ENCODE data around the gene ROR2. TPM values are rescaled to one million over a fixed set of nuclear protein-coding genes. Genes with fewer than 3 reads are reported as not detected.

The ROR2 gene
- polyA plus RNA-seq, 4 donors, result 15.6 to 24.9 (median 18.9) TPM

DNA sequence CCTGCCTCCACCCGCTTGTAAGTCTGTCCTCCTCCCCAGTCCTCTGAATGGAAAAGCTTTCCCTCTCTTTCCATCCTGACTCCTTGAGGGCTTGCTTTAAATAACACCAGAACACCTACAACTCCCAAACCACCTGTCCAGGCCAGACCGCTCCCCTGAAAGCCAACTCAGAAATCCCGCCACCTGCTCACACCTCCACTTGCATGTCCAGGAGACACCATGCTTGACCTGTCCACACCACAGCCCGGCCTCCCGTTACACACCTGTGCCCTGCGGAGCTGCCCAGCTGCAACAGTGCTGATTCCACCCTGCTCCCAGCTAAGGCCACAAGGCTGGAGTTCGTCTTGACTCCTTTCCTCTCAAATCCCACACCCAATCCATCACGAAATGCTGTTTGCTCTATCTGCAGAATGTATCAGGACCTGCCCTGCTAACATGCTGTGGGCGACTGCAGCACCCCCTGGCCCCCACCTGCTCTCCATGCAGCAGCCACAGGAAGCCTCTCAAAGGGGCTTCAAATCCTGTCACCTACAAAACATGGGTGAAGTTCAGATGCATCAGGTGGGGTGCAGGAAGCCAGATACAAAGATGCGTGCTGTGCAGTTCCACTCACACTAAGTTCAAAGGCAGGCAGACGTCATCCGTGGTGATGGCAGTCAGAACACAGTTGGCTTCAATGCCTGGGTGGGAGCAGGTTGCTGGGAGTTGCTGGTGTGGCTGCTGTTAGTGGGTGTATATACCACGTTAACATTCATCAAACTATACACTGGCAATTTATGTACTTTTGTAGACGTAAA lies 166.0 kb downstream of the ROR2 start:
- no peak for DNase-seq (ENCODE audit: low read depth in 4 of 4, low spot score in 2 of 4)

DNA sequence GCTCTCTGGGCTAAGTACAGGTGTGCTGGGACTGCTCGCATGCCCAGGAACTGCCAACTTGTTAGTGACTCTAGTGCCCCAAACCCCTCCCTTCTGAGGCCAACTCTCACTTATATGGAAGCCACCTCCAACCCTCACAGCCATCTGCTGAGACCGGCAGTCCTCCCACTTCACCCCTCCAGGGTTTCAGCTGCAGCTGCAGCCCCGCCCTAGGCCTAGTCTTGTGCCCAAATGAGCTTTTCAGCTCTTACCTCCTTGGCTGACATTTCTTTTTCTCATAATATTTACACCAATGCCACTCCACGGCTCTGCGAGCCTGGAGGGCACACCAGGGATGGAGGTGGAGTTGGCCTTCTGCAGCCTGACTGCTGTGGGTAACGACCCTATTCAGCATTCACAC lies 166.6 kb downstream of the ROR2 start:
- no peak for DNase-seq (ENCODE audit: low read depth in 4 of 4, low spot score in 2 of 4)

DNA sequence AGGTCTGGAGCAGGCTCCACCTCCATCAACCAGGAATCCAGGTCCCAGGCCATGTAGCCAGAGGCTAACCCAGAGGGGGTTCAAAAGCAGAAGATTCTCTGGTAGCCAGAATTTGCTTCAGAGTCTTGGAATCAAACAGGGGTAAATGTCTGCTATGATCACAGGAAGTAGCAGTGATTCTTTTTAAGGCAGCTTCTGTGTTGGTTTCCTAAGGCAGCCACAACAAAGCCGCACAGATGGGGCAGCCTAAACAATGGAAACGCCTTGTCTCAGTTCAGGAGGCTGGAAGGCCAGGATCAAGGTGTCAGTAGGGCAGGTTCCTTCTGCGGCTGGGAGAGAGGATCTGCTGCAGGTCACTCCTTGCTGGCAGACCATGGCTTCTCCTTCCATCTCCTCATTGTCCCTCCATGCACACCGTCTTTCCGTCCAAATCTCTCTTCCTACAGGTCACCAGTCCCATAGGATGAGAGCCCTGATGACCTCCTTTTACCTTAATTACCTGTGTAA lies 167.3 kb downstream of the ROR2 start:
- no peak for DNase-seq (ENCODE audit: low read depth in 4 of 4, low spot score in 2 of 4)

DNA sequence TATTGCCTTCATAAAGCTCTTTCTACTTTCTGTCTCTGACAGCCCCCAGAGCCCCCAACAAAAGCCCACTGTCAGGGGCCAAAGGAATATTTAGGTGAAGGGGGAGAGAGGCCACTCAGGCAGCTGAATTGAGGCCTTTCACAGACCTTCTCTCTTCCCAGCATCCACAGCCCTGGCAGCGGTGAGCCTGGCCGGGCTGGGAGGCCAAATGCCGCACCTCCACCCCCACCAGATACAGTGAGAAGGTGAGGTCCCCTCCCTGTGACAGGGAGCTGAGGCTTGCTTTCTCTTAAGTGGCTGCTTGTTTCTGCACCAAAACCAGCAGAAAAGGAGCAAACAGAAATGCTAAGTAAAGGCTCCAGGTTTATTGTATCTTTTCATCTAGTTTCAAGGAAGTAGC lies 168.1 kb downstream of the ROR2 start:
- DNase-seq (ENCODE audit: low read depth in 4 of 4, low spot score in 2 of 4), result no peak

DNA sequence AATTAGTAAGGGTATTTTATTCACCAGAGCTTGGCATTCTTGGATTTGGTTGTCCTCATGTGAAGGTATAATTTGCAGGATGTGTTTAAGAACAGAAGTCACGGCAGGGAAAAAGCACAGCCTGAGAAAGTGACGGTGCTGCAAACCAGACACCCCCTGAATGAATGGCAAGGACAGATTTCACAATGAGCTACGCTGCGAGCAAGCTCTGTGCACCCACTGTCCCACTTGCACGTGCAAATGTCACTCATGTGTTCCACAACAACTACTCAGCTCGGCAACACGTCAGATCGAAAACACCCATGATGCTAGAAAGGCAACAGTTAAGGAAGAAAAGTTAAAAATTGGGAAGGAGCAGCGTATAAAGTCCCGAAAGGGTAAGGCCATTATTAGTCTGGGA lies 168.9 kb downstream of the ROR2 start:
- DNase-seq (ENCODE audit: low read depth in 4 of 4, low spot score in 2 of 4), result no peak

DNA sequence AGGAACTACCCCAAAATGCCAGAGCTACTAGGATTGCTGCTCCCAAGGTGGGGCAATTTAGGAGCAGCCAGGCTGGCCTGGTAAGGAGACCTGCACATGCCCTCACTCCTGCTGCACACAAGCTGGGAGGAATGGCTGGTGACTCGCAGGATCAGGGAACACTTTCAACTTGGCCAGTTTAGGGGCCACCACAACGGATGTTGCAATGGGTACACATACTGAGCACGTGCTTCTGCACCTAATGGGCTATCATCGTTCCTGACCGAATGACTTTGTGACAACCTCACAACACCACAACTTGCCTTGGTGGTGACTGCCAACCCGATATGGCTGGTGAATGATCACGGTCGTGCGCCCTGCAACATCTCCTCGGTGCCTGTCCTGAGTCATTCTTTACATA lies 172.0 kb downstream of the ROR2 start:
- no peak for DNase-seq (ENCODE audit: low read depth in 4 of 4, low spot score in 2 of 4)

DNA sequence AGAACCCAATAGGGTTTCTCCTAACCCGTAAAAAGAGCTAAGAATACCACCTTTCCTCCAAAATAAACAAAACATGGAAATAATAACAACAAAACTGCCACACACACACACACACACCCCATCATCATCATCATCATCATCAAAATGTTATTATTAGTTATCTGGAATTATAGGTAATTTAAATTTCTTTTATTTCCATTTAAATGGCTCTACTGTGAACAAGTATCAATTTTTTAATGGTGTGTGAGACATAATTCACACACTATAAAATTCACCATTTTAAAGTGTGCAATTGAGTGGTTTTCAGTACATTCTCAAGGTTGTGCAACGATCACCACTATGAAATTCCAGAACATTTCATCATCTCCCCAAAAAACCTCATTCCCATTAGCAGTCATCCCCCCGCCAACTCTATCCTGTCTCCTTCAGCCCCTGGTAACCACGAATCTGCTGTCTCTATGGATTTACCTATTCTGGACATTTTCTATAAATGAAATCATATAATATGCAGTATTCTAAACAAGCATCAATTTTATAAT lies 172.7 kb downstream of the ROR2 start:
- no peak for DNase-seq (ENCODE audit: low read depth in 4 of 4, low spot score in 2 of 4)

DNA sequence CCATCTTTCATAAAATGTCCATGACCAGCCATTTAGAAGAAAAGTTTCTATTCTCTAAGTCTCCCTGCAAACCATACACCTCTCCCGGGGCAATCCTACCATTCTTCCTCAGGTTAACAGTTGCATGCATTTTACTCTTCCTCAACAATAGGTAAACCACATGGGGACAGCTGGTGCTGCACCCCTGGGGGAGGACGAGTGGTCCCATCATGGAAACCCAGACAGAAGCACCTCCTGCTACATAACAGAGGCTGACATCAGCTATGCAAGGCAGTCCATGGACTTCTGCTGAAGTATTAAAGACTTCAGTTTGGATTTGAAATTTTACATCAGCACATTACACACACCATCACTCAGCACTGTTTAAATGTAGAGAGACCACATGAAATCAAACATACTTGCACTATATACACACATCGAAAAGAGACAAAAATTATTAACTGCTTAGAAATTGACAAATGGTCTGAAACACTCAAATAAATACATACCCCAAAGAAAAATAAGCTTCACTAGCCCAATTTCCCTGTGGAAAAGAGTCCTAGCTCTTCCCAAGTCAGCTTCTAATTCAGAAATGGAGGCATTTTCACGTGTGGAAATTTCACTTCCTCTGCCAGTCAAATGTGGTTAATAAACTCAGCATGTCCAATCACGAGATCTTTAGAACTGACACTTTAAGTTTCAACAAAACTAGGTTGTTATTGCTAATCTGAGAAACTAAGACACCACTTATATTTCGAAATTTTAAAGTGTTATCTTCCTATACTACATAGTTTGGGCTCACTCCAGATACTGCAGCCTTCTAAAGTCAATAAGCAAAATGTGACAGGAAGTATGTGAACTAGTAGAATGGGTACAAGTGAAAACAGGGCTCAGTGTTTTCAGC lies 173.4 kb downstream of the ROR2 start:
- no peak for DNase-seq (ENCODE audit: low read depth in 4 of 4, low spot score in 2 of 4)

DNA sequence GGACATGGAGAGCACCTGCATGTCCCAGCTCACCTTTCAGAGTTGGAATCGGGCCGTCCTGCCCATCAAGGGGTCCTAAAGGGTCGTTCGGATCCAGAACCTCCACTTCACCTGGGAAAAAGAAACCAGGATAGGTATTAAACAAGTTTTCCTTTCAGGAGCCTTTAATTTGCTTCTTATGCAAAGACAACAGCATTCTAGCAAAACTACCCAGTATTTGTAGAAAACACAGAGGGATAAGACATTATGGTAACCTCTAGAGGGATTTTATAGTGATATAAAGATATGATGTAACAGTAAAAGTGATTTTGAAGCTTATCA lies 174.4 kb downstream of the ROR2 start:
- DNase-seq (ENCODE audit: low read depth in 4 of 4, low spot score in 2 of 4), result no peak

DNA sequence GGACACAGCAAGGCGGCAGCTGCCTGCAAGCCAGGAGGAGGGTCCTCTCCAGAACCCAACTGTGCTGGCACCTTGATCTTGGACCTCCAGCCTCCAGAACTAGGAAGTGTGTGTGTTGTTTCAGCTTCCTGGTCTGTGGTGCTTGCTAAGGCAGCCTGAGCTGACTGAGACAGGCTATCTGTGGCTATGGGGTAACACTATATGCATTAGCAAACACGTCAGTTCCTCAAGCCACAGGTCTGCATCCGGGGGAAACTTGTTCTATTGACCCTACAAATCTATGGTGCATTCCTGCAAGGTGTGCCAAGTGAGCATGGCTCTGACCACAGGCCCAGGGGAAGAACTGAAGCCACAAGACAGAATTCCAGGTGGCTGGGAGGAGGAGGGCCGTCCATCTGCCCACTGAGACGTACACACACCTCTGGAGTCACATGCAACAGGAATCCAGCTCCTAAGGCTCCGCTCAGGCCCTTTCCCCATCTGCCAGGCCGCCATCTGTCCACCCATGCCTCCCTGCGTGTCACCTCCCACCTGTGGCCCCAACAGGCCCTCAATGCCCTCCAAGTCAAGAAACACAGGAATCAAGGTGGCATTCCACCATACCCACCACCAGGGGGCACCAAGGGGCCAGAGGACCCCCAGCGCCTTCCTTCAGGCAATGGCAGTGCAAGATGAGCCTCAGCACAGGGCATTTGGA lies 174.9 kb downstream of the ROR2 start:
- DNase-seq (ENCODE audit: low read depth in 4 of 4, low spot score in 2 of 4), result peak in 1 of 4 donors; percentile 53

DNA sequence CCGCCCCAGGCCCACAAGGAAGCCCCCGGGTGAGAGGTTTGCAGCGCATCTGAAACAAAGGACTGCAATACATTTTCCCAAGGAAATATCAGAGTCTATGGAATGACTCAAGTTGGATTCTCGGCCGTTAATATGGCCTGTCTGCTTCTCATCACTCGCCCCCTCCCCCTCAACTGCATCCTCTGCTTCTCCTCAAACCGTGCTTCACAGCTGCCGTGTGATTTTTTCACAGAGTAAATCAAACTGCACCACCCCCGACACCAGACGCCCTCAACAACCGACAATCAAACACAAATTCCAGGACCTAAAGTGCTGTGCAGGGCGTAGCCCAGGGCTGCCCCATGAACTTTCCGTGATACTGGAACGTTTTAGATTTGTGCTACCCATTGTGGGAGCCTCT lies 176.9 kb downstream of the ROR2 start:
- DNase-seq (ENCODE audit: low read depth in 4 of 4, low spot score in 2 of 4), result no peak

DNA sequence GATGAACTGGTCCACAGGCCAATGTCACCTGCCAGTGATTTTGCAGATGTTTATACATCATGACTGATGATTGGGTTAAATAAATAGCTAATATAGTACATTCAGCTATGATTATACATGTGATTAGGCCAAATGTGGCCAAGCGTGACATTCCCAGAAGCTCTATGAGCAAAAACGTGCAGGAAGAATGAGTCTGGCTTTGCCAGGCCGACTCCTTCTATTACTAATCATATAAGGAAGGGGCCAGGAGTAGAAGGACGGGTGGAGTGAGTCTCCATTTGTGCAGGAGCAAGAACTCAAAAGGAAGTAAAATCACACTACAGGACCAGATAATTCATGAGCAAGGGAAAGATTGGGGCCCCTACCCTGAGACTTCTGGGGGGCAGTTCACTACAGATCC lies 178.2 kb downstream of the ROR2 start:
- no peak for DNase-seq (ENCODE audit: low read depth in 4 of 4, low spot score in 2 of 4)

DNA sequence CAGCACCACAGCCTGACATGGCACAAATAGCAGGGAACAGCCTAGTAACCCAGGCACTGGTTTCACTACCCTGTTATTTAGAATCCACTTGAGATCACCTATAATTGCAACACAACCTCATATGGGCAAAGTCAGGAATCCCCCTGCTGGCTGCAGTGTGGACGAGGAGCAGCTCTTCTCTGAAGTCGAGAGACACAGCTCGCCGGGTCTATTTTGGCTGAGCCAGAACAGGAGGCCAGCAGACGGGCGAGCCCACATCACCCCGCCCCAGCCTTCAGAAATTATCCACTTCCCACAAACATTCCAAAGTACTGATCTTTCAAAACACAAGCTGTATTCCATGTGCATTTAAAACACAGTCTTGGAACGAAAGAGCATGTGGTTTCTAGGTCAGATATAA lies 179.0 kb downstream of the ROR2 start:
- DNase-seq (ENCODE audit: low read depth in 4 of 4, low spot score in 2 of 4), result no peak

DNA sequence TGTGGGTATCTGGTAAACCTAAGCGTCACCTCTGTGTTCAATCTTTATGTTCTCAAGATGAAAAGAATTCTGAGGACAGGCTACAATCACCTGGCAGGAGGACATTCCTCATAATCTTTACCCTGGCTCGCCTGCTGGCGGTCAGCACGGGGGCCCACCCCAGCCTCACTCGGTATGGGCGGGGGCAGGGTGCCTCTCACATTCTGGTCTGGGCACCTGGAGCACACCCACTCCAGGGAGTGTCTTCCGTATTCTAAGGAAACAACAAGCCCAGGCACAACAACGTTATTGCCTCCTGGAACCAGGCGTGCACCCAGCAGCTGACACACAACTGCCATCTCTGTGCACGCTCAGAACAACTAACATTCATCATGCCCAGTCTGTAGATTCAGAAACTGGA lies 179.8 kb downstream of the ROR2 start:
- no peak for DNase-seq (ENCODE audit: low read depth in 4 of 4, low spot score in 2 of 4)

DNA sequence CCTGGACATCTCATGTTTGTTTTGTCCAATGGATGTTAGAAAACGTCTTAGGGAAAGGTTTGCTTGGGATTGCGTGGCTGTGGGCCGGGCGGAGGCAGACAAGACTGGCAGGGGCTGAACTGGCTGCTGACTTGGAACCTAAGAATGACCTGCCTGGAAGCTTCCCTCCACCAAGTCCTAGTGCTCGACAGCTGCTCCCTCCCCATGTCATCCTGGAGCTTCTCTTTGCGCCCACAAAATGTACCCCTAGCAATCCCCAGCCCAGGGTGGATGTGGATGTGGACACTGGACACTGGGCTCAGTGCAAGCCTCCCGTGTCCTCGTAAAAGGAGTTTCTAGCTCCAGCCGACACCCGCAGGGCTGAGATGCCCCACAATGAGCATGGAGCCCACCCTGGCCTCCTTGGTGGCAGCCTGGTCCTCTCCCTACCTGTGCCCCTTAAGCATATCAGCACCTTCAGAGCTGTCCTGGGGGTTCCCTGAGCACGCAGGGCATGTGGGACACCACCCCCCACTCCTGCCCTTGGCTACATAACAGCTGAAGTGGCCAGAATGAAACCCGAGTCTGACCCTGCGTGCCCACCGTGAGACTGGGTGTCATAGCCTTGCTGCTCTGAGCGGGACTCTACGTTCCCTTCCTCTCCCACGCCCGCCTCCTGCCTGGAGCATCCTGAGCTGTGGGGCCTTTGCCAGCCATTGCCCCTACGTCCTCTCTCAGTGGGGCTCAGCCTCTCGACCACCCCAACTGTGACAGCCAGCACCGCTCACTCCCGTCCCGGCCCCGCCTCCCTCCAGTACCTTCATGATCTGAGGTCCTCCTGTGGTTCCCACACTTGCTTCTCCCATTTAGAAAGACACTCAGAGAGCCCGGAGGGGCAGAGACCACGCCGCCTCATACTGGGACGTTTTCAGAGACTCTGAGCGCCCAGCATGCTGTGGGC lies 180.8 kb downstream of the ROR2 start:
- no peak for DNase-seq (ENCODE audit: low read depth in 4 of 4, low spot score in 2 of 4)

DNA sequence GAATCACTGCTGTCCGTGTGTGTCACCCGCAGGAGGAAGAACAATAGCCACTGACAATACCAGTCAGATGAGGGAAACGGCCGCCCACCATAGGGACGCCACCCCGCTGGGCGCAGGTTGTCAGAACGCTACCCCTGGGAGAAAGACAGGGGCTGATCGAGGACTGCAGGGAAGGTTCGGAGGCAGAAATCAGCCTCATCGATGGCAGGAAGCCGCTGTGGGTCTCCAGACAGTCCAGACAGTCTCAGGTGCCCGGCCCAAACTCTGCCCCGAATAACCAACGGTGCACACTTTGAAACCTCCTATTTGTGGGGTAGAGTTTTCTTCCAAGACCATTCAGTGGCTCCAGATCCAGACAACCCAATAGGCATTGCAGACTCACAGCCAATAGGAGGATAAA lies 181.5 kb downstream of the ROR2 start:
- DNase-seq (ENCODE audit: low read depth in 4 of 4, low spot score in 2 of 4), result no peak

DNA sequence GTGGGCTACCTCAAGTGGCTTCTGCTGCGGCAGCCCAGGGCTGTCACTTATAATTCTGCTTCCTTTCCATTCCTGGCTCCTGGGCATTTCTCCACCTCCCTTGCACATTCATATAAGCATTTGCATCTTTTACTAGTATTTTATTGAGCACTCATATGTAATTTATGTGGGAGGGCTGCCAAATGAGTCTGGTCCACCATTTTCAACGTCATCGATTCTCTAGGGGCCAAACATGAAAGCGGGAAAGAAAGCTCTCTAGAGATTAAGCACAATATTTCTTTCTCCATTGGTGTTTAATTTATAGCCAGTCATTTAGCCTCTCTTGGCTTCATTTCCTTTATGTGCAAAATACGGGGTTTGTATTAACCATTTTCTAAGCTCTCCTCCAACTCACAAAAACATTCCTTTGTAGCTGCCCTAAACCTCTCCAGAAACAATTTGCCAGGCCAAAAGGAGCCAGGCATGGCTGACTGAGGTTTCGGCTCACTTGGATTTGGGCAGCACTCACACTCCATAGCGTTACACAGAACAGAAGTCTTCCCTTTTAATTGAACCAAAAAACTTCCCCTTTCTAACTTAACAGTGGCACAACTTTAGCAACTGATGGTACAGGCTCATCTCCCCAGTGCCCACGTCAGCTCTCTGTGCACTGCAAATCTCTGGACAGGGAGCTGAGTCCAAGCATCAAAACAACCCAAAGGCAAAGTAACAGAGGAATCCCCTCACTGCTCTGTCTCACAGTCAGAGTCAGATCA lies 183.5 kb downstream of the ROR2 start:
- no peak for DNase-seq (ENCODE audit: low read depth in 4 of 4, low spot score in 2 of 4)

DNA sequence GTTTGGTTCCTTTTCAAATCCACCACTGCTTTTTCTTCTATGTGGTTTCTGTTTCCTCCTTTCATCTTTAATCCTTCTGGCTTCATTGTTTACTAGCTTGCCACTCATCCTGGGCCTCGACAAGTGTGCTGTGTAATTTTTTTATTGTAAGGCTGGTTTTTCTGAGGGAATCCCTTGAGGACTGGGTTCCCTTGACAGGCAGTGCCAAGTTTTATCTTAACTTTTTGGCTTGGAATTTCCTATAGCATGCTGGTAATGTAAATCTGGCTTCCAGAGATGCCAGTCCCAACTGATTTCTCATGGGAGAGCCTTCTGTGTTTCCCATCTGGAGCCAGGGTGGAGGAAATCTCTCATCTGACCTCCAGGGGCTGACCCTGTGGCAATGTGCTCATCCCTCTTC lies 184.7 kb downstream of the ROR2 start:
- DNase-seq (ENCODE audit: low read depth in 4 of 4, low spot score in 2 of 4), result no peak

DNA sequence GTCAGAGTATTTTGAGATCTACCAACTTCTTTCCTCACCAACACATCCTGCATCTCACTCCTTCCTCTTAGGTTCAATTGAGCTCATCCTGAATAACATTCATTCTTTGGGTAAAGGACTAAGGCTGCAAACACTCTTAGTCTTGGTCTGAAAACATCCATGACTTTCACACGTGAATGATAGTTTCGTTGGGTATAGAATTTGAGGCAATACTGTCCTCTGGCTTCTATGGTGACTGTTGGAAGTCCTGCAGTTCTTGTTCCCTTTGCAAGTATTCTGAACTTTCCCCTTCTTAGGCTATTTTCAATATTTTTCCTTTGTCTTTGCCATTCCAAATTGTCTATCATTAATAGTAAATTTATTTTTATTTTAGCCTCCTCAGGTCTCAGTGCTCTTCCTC lies 185.4 kb downstream of the ROR2 start:
- no peak for DNase-seq (ENCODE audit: low read depth in 4 of 4, low spot score in 2 of 4)

Measured in left renal cortex interstitium (tissue), 4 donors.